ENCODE measurements around the gene SESN1. TPM values are rescaled to one million over a fixed set of nuclear protein-coding genes. Genes with fewer than 3 reads are reported as not detected.
A peak's percentile ranks its signal among the peaks of the same experiment; 100 is the strongest.

Gene SESN1
- polyA plus RNA-seq, 6 donors from 2014 or later: 28.4 to 148 (median 55.7) TPM

DNA sequence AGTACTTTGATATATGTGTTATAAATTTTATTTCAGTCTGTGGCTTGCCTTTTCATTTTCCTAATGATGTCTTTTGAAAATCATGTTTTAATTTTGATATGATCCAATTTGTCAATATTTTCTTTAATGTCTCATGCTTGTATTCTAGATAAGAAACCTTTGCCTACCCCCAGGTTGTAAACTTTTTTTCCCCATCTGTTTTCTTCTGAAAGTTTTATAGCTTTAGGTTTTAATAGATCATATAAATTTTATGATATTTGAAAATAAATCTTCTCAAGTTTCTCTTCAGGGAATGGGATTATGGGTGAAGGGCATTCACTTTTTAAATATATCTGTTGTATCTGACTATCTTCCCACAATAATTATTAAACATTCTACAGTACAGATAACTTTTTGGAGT is 66.7 kb downstream of the SESN1 start:
- H3K27ac Mint-ChIP-seq: no peak overlapping the region
- peaks cover 8 to 33% (median 25%) of the 10 kb centered on the region in 3 donors for H3K4me1 Mint-ChIP-seq
- H3K36me3 Mint-ChIP-seq: no peaks in the 10 kb centered on the region
- H3K27me3 Mint-ChIP-seq: no peaks in the 10 kb centered on the region
- H3K9me3 Mint-ChIP-seq: peaks cover 0 to 3% (median 0%) of the 10 kb centered on the region in 7 donors
- DNase-seq: no peak
- ATAC-seq (ENCODE audit: low read depth in 2 of 2): no peak
- no peak overlapping the region for H3K4me3 Mint-ChIP-seq

GRCh38 chr6:109025639-109026038 is 69.0 kb downstream of the SESN1 start:
- no peak for ATAC-seq (ENCODE audit: low read depth in 2 of 2)
- no peak for DNase-seq
- no peak overlapping the region for H3K4me3 Mint-ChIP-seq
- H3K9me3 Mint-ChIP-seq: peaks cover 0 to 3% (median 0%) of the 10 kb centered on the region in 7 donors
- no peaks in the 10 kb centered on the region for H3K27me3 Mint-ChIP-seq
- peaks cover 11 to 49% (median 34%) of the 10 kb centered on the region in 3 donors for H3K4me1 Mint-ChIP-seq
- H3K27ac Mint-ChIP-seq: peak overlapping the region in 1 of 6 donors; percentile 61
- H3K36me3 Mint-ChIP-seq: no peaks in the 10 kb centered on the region

GRCh38 chr6:109024784-109025183 is 69.9 kb downstream of the SESN1 start:
- H3K27ac Mint-ChIP-seq: peak overlapping the region in 2 of 6 donors; percentile 21 to 27
- H3K36me3 Mint-ChIP-seq: no peaks in the 10 kb centered on the region
- H3K9me3 Mint-ChIP-seq: peaks cover 0 to 3% (median 0%) of the 10 kb centered on the region in 7 donors
- ATAC-seq (ENCODE audit: low read depth in 2 of 2) (peak in 1 of 2 donors; percentile 52), DNase-seq (no peak)
- H3K4me1 Mint-ChIP-seq: peaks cover 11 to 58% (median 43%) of the 10 kb centered on the region in 3 donors
- no peaks in the 10 kb centered on the region for H3K27me3 Mint-ChIP-seq
- peak overlapping the region in 2 of 8 donors; percentile 3 to 48 for H3K4me3 Mint-ChIP-seq

DNA sequence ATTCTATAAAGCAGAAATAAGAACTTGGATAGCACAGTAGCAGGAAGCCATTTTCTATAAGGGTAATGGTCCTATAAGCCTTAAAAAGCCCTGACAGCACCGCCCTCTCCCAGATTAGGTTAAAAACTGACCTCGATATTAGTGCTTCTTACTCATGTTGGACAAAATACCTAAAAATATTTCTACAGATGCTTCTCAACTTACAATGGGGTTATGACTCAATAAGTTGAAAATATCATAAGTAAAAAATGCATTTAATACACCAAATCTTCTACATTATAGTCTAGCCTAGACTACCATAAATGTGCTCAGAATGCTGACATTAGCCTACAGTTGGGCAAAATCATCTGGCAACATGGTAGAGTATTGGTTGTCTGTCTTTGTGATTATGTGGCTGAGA is 70.3 kb downstream of the SESN1 start:
- Mint-ChIP-seq H3K36me3 (no peaks in the 10 kb centered on the region), H3K9me3 (peaks cover 0 to 3% (median 0%) of the 10 kb centered on the region in 7 donors), H3K4me1 (peaks cover 11 to 62% (median 45%) of the 10 kb centered on the region in 3 donors), H3K27me3 (no peaks in the 10 kb centered on the region), H3K27ac (peak overlapping the region in 2 of 6 donors; percentile 28 to 41), H3K4me3 (no peak overlapping the region)
- ATAC-seq (ENCODE audit: low read depth in 2 of 2) (no peak), DNase-seq (no peak)

- peaks cover 15 to 69% (median 50%) of the 10 kb centered on the region in 3 donors for H3K4me1 Mint-ChIP-seq
- ATAC-seq (ENCODE audit: low read depth in 2 of 2) (peak; percentile 61 to 67), DNase-seq (no peak)
- H3K9me3 Mint-ChIP-seq: peaks cover 0 to 3% (median 0%) of the 10 kb centered on the region in 7 donors
- H3K27ac Mint-ChIP-seq: peak overlapping the region in 4 of 6 donors; percentile 41 to 69 (median 54)
- H3K27me3 Mint-ChIP-seq: no peaks in the 10 kb centered on the region
- H3K36me3 Mint-ChIP-seq: no peaks in the 10 kb centered on the region
- H3K4me3 Mint-ChIP-seq: peak overlapping the region in 2 of 8 donors; percentile 1 to 2
Observed at GRCh38 chr6:109023356-109023925, 71.2 kb downstream of the SESN1 start.

GRCh38 chr6:109021870-109022269 is 72.8 kb downstream of the SESN1 start:
- Mint-ChIP-seq H3K4me1 (peaks cover 15 to 66% (median 50%) of the 10 kb centered on the region in 3 donors), H3K27me3 (no peaks in the 10 kb centered on the region), H3K27ac (peak overlapping the region in 1 of 6 donors; percentile 63), H3K4me3 (no peak overlapping the region), H3K36me3 (no peaks in the 10 kb centered on the region), H3K9me3 (no peaks in the 10 kb centered on the region)
- DNase-seq (no peak), ATAC-seq (ENCODE audit: low read depth in 2 of 2) (no peak)

DNA sequence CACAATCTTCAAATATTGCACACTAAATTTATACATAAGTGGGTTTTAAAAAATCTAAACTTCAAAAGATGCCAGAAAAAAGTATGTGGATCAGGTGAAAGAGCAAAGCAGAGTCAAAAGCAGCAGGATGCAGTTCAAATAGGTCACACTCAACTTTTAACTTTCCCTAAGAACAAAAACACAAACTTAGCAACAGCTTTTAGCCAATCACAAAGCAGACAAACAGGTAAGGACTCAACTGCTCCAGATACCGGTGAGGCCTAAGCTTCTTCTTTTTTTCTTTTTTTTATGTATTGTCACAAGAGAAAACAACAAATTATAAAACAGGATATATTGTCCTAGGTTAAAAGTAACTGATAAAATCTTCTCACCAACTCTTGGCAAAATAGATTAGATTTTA is 74.7 kb downstream of the SESN1 start:
- H3K27ac Mint-ChIP-seq: peak overlapping the region in 1 of 6 donors; percentile 28
- ATAC-seq (ENCODE audit: low read depth in 2 of 2): peak; percentile 41 to 47
- H3K4me3 Mint-ChIP-seq: no peak overlapping the region
- H3K27me3 Mint-ChIP-seq: no peaks in the 10 kb centered on the region
- DNase-seq: no peak
- H3K36me3 Mint-ChIP-seq: no peaks in the 10 kb centered on the region
- peaks cover 25 to 67% (median 49%) of the 10 kb centered on the region in 3 donors for H3K4me1 Mint-ChIP-seq
- H3K9me3 Mint-ChIP-seq: no peaks in the 10 kb centered on the region

DNA sequence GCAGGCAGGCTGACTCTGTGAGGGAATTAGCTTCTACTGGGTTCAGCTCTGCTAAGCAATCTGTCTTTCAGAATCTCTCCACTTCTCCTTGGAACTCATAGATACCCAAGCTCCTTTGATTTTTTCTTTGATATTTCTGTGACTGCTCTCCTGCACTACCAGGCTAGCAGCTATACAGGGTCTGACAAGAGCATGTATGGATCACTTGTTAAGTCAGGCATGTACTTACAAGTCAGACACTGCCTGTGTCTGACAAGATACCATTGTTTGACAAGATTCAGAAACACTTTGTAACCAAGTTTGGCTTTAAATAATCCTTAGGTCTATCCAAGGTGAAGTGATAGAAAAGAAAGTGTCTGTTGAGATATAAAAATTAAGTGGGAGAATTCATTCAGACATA is 79.5 kb downstream of the SESN1 start:
- ATAC-seq (ENCODE audit: low read depth in 2 of 2) (no peak), DNase-seq (no peak)
- no peaks in the 10 kb centered on the region for H3K36me3 Mint-ChIP-seq
- H3K4me3 Mint-ChIP-seq: peak overlapping the region in 2 of 8 donors; percentile 10 to 60
- H3K4me1 Mint-ChIP-seq: peaks cover 44 to 71% (median 60%) of the 10 kb centered on the region in 3 donors
- peak overlapping the region; percentile 7 to 97 (median 74) for H3K27ac Mint-ChIP-seq
- no peaks in the 10 kb centered on the region for H3K27me3 Mint-ChIP-seq
- no peaks in the 10 kb centered on the region for H3K9me3 Mint-ChIP-seq

- DNase-seq (no peak), ATAC-seq (ENCODE audit: low read depth in 2 of 2) (no peak)
- peaks cover 44 to 70% (median 57%) of the 10 kb centered on the region in 3 donors for H3K4me1 Mint-ChIP-seq
- peak overlapping the region; percentile 52 to 97 (median 80) for H3K27ac Mint-ChIP-seq
- H3K27me3 Mint-ChIP-seq: no peaks in the 10 kb centered on the region
- peak overlapping the region in 6 of 8 donors; percentile 17 to 77 (median 51) for H3K4me3 Mint-ChIP-seq
- H3K36me3 Mint-ChIP-seq: no peaks in the 10 kb centered on the region
- no peaks in the 10 kb centered on the region for H3K9me3 Mint-ChIP-seq
Observed at GRCh38 chr6:109014606-109015005, 80.0 kb downstream of the SESN1 start.

DNA sequence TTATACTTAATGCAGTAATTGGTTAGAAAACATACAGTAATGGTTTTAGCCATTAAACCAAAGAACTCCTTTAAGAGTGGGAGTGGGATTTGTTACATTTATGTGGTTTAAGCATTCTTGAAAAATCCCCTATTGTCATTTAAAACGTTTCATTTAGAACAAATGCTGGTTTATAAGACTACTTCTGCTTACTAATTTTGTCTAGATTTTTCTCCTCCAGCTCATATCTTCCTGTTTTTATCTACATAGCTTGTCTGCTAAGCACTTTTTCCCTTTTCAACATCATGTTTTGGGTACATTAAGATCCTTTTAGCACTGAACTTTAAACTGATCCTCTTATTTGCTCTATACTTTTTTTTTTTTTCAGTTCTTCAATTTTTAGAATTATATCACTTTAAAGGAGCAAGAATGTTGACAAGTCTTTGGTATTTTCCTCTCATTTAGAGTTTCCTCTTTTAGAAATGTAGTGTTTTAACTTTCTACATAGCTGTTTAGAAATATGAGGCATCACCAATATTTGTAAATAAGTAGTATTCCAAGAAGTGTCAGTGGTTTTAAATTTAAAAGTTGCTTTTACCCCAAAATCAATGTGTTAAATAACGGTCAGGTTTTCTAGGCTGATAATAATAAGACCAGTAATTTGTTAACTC is 80.9 kb downstream of the SESN1 start:
- no peaks in the 10 kb centered on the region for H3K36me3 Mint-ChIP-seq
- H3K9me3 Mint-ChIP-seq: no peaks in the 10 kb centered on the region
- H3K27me3 Mint-ChIP-seq: no peaks in the 10 kb centered on the region
- H3K4me3 Mint-ChIP-seq: peak overlapping the region; percentile 45 to 87 (median 74)
- peak overlapping the region; percentile 75 to 98 (median 88) for H3K27ac Mint-ChIP-seq
- peak; percentile 23 for DNase-seq
- H3K4me1 Mint-ChIP-seq: peaks cover 40 to 63% (median 51%) of the 10 kb centered on the region in 3 donors
- ATAC-seq (ENCODE audit: low read depth in 2 of 2): peak; percentile 6 to 7

DNA sequence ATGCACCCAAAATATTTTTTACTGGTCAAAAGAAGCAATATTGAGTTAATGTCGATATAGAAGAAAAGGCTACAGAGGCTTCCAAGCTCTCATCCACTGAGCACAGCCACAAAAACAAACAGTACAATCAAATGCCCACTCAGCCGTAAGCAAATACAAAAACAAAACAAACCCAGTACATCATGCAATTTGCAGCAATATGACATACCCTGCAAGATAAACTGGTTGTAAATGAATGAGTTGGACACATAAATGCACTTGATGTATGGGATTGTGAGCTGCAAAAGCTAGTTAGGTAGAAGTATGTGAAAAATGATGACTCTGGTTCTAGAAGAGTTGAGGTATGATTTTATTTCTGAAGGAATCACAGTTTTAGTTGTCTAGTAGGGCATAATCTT is 83.9 kb downstream of the SESN1 start:
- no peaks in the 10 kb centered on the region for H3K9me3 Mint-ChIP-seq
- peak overlapping the region; percentile 14 to 99 (median 95) for H3K27ac Mint-ChIP-seq

DNA sequence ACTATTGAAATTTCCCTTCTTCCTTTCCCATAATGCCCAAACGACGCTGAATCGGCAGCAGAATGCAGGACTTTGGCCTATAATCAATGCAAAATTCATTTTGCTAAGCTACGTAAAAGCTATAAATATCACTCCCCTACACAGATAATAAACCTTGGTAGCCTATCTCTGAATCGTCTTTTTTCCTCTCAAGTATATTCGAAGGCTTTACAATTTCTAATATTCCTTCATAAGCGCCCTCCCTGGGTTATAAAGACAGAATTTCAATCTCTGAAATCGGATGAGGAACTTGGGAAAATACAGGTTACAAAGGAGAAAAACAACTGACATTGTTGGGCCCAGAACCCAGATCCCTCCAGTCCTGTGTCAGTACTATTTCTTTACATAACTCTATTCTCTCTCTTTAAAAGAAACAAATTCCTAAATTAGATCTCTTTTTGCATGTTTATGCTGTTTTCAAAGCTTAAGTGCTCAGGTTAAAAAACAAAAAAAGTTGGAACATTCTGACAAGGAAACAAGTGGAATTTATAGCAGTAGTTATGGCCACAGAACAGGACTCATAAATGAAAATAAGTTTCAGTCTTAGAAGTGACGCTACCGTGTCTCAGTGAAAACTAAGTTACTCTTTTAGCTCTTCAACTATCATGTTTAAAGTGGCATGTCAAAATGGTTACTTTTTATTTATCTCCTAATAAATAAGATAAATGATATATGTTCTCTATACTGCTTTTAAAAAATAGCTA is 84.5 kb downstream of the SESN1 start:
- ATAC-seq (ENCODE audit: low read depth in 2 of 2) (no peak), DNase-seq (no peak)
- H3K27ac Mint-ChIP-seq: peak overlapping the region; percentile 93 to 99 (median 98)
- H3K4me1 Mint-ChIP-seq: peaks cover 46 to 71% (median 60%) of the 10 kb centered on the region in 3 donors
- peak overlapping the region; percentile 87 to 99 (median 96) for H3K4me3 Mint-ChIP-seq
- no peaks in the 10 kb centered on the region for H3K9me3 Mint-ChIP-seq
- no peaks in the 10 kb centered on the region for H3K36me3 Mint-ChIP-seq
- H3K27me3 Mint-ChIP-seq: no peaks in the 10 kb centered on the region

More for the DNA sequence above, 83.9 kb downstream of the SESN1 start:
- Mint-ChIP-seq H3K36me3 (no peaks in the 10 kb centered on the region), H3K27me3 (no peaks in the 10 kb centered on the region), H3K4me1 (peaks cover 50 to 77% (median 65%) of the 10 kb centered on the region in 3 donors), H3K4me3 (peak overlapping the region in 7 of 8 donors; percentile 35 to 99 (median 96))
- DNase-seq: no peak
- no peak for ATAC-seq (ENCODE audit: low read depth in 2 of 2)

DNA sequence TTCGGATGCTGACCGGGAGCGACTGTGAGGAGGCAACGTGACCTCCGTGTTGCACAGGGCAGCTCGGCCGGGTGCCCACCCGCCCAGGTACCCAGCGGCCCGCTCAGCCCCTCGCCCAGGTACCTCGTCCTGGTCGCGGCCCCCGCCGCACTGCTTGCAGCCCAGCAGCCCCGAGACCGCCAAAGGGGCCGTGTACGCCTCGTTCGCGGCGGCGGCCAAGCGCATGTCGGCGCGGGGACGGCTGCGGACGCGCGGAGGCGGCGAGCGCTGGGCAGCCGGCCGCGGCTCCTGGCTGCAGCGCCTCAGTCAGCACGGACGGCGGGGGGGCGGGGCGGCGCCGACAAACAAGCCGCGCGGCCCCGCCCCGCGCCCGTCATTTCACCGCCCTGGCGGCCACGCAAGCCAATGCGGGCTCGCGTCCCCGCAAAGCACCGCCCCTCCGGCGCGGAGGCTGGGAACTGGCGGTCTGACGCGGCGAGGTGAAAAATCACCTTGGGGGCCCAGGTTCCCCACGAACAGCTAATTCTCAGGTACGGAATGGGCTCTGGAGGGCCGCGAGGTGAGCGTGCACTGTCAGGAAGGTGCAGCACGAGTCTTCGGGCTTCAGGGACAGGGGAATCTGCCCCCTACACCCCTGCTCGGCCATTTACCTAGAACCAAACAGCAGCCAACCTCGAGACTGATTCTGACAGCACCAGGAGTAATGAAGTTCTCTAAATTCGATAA is 85.2 kb downstream of the SESN1 start:
- Mint-ChIP-seq H3K4me1 (peaks cover 40 to 68% (median 59%) of the 10 kb centered on the region in 3 donors), H3K4me3 (peak overlapping the region; percentile 87 to 99 (median 97)), H3K27me3 (no peaks in the 10 kb centered on the region), H3K27ac (peak overlapping the region; percentile 93 to 99 (median 98)), H3K9me3 (no peaks in the 10 kb centered on the region), H3K36me3 (no peaks in the 10 kb centered on the region)
- ATAC-seq (ENCODE audit: low read depth in 2 of 2): peak; percentile 92 to 93
- DNase-seq: peak; percentile 88
